Parathyroid adenoma (tissue), 2 donors: ENCODE results near the gene GLB1L3.
"Not testable (repeated sequence)": the region's sequence is repeated elsewhere in the genome, so short reads cannot be mapped to it uniquely, and the experiment has no call there.

ENCODE experiments used
- H2AFZ ChIP-seq: fragments of 300-600 bp; sonication (generic); one replicate; pipeline ENCODE4 v1.7.0; 2017; ENCODE audit warnings: antibody characterized with exemption, mild to moderate bottlenecking
- H3K27ac ChIP-seq: fragments of 300-600 bp; sonication (generic); one replicate; pipeline ENCODE4 v1.7.0; 2017
- H3K27me3 ChIP-seq: fragments of 300-600 bp; sonication (generic); one replicate; pipeline ENCODE4 v1.7.0; 2017; ENCODE audit warnings: low read length; ENCODE audit not compliant: control insufficient read depth, insufficient read depth
- H3K36me3 ChIP-seq: fragments of 300-600 bp; sonication (generic); one replicate; pipeline ENCODE4 v1.7.0; 2017; ENCODE audit warnings: low read length; ENCODE audit not compliant: control insufficient read depth, insufficient read depth
- H3K4me1 ChIP-seq: fragments of 300-600 bp; sonication (generic); one replicate; pipeline ENCODE4 v1.7.0; 2017; ENCODE audit warnings: control low read depth
- H3K4me2 ChIP-seq: fragments of 300-600 bp; sonication (generic); one replicate; pipeline ENCODE4 v1.7.0; 2017; ENCODE audit warnings: low read length
- H3K4me3 ChIP-seq: fragments of 300-600 bp; sonication (generic); one replicate; pipeline ENCODE4 v1.7.0; 2017; ENCODE audit warnings: low read depth, low read length
- H3K79me2 ChIP-seq: fragments of 300-600 bp; sonication (generic); one replicate; pipeline ENCODE4 v1.7.0; 2017; ENCODE audit warnings: control low read depth
- H3K9ac ChIP-seq: fragments of 300-600 bp; sonication (generic); one replicate; pipeline ENCODE4 v1.7.0; 2017; ENCODE audit warnings: mild to moderate bottlenecking
- H3K9me3 ChIP-seq: fragments of 300-600 bp; sonication (generic); one replicate; pipeline ENCODE4 v1.7.0; 2017; ENCODE audit warnings: low read length; ENCODE audit not compliant: control insufficient read depth
- TF ChIP-seq, protein P1 (sequence below): fragments of 300-600 bp; sonication (generic); IDR thresholded peaks from one replicate; pipeline ENCODE4 v1.7.0; 2017; ENCODE audit warnings: antibody characterized with exemption, mild to moderate bottlenecking
- donor health status: primary hyperparathyroidism.

GLB1L3 gene

DNA sequence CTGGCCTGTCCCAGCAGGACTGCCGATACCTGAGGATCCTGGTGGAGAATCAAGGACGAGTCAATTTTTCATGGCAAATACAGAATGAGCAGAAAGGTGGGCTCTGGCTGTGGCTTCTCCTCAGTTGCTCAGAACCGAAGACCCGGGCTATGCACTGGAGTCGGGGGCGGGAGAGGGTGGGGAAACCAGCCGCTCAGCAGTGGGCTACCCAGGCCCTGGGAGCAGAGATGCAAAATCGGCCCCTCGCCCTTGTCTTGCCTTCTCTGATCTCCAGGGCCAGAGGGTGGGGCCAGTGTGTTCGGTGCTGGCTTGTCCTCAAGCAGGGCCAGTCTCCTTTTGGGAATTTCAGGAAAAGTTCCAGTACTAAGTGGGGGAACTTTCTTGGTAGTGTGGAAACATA lies 37.2 kb downstream of the GLB1L3 start:
- no peak overlapping the region for H3K4me2 ChIP-seq
- H3K9me3 ChIP-seq: no peaks in the 10 kb centered on the region
- no peak overlapping the region for H3K9ac ChIP-seq
- H2AFZ ChIP-seq: no peak overlapping the region
- no peaks in the 10 kb centered on the region for H3K4me1 ChIP-seq
- H3K27ac ChIP-seq: no peak overlapping the region
- TF ChIP-seq, protein P1, sequence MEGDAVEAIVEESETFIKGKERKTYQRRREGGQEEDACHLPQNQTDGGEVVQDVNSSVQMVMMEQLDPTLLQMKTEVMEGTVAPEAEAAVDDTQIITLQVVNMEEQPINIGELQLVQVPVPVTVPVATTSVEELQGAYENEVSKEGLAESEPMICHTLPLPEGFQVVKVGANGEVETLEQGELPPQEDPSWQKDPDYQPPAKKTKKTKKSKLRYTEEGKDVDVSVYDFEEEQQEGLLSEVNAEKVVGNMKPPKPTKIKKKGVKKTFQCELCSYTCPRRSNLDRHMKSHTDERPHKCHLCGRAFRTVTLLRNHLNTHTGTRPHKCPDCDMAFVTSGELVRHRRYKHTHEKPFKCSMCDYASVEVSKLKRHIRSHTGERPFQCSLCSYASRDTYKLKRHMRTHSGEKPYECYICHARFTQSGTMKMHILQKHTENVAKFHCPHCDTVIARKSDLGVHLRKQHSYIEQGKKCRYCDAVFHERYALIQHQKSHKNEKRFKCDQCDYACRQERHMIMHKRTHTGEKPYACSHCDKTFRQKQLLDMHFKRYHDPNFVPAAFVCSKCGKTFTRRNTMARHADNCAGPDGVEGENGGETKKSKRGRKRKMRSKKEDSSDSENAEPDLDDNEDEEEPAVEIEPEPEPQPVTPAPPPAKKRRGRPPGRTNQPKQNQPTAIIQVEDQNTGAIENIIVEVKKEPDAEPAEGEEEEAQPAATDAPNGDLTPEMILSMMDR: no peak
- no peak overlapping the region for H3K4me3 ChIP-seq
- H3K79me2 ChIP-seq: no peaks in the 10 kb centered on the region
- no peaks in the 10 kb centered on the region for H3K36me3 ChIP-seq
- H3K27me3 ChIP-seq: no peaks in the 10 kb centered on the region

- TF ChIP-seq, protein P1: no peak
- H3K27me3 ChIP-seq: no peaks in the 10 kb centered on the region
- no peak overlapping the region for H3K9ac ChIP-seq
- H3K36me3 ChIP-seq: no peaks in the 10 kb centered on the region
- H2AFZ ChIP-seq: no peak overlapping the region
- no peak overlapping the region for H3K27ac ChIP-seq
- H3K79me2 ChIP-seq: no peaks in the 10 kb centered on the region
- H3K4me2 ChIP-seq: no peak overlapping the region
- H3K4me3 ChIP-seq: no peak overlapping the region
- no peaks in the 10 kb centered on the region for H3K4me1 ChIP-seq
- H3K9me3 ChIP-seq: no peaks in the 10 kb centered on the region
Observed at GRCh38 chr11:134313821-134314607, 37.8 kb downstream of the GLB1L3 start.

- no peak overlapping the region for H3K4me2 ChIP-seq
Observed at GRCh38 chr11:134317103-134317502, 40.9 kb downstream of the GLB1L3 start.

GRCh38 chr11:134321373-134321772 lies 45.2 kb downstream of the GLB1L3 start:
- not testable (repeated sequence) for H3K4me3 ChIP-seq, H3K4me2 ChIP-seq, H3K27ac ChIP-seq, H3K9ac ChIP-seq, H3K79me2 ChIP-seq, H3K9me3 ChIP-seq, H3K4me1 ChIP-seq, H2AFZ ChIP-seq, H3K36me3 ChIP-seq, H3K27me3 ChIP-seq

More at GRCh38 chr11:134317103-134317502, 40.9 kb downstream of the GLB1L3 start:
- Histone ChIP-seq H3K36me3 (no peaks in the 10 kb centered on the region), H3K79me2 (no peaks in the 10 kb centered on the region), H3K9me3 (no peaks in the 10 kb centered on the region), H3K27ac (no peak overlapping the region), H3K4me3 (no peak overlapping the region), H3K27me3 (no peaks in the 10 kb centered on the region), H3K4me1 (no peaks in the 10 kb centered on the region), H3K9ac (no peak overlapping the region), H2AFZ (no peak overlapping the region)
- TF ChIP-seq, protein P1: no peak

DNA sequence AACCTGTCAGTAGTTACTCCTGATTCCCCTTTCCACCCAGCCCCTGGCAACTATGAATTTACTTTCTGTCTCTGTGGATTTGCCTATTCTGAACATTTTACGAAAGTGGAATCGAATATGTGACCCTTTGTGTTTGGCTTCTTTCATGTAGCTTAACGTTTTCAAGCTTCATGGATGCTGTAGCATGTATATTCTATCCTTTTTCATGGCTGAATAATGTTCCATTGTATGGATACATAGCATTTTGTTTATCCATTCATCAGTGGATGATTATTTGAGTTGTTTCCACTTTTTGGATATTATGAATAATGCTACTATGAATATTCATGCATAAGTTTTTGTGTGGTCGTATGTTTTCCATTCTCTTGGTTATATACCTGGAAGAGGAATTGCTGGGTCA lies 46.4 kb downstream of the GLB1L3 start:
- no peaks in the 10 kb centered on the region for H3K9me3 ChIP-seq
- H3K36me3 ChIP-seq: no peaks in the 10 kb centered on the region
- no peaks in the 10 kb centered on the region for H3K79me2 ChIP-seq
- TF ChIP-seq, protein P1: no peak
- H3K4me2 ChIP-seq: no peak overlapping the region
- H3K27ac ChIP-seq: no peak overlapping the region
- no peaks in the 10 kb centered on the region for H3K4me1 ChIP-seq
- H3K27me3 ChIP-seq: no peaks in the 10 kb centered on the region
- no peak overlapping the region for H3K4me3 ChIP-seq
- no peak overlapping the region for H3K9ac ChIP-seq
- no peak overlapping the region for H2AFZ ChIP-seq
